ENCODE results near the gene SYCP2. TPM values are rescaled to one million over a fixed set of nuclear protein-coding genes. Genes with fewer than 3 reads are reported as not detected.
A peak's percentile ranks its signal among the peaks of the same experiment; 100 is the strongest.

The SYCP2 gene
- total RNA-seq, 1 donor from 2014 or later, result 1.2 TPM

DNA sequence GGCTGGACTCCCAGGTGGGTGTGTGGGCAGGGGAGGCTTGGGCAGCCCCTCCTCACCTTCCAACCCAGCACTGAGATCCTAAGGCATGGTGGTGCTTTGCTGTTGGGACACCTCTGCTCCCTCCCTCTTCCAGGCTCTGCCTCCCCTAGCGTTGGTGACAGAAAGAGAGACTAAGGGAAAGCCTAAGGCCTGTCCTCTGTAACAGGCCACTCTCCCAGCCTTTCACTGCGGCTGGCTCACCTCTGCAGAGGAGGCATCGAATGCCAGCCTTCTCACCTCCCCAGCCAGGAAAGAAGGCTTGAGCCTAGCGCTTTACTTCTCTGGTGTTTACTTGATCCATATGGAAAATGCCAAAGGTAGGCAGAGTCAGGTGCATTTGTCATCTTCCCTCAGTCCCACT lies 21.3 kb upstream of the SYCP2 start:
- H3K4me3 ChIP-seq (ENCODE audit: low read depth, low read length), result no peak overlapping the region
- TF ChIP-seq, protein P1, sequence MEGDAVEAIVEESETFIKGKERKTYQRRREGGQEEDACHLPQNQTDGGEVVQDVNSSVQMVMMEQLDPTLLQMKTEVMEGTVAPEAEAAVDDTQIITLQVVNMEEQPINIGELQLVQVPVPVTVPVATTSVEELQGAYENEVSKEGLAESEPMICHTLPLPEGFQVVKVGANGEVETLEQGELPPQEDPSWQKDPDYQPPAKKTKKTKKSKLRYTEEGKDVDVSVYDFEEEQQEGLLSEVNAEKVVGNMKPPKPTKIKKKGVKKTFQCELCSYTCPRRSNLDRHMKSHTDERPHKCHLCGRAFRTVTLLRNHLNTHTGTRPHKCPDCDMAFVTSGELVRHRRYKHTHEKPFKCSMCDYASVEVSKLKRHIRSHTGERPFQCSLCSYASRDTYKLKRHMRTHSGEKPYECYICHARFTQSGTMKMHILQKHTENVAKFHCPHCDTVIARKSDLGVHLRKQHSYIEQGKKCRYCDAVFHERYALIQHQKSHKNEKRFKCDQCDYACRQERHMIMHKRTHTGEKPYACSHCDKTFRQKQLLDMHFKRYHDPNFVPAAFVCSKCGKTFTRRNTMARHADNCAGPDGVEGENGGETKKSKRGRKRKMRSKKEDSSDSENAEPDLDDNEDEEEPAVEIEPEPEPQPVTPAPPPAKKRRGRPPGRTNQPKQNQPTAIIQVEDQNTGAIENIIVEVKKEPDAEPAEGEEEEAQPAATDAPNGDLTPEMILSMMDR (conservative IDR thresholded peaks at IDR 0.05; ENCODE audit: low read depth, low read length), result no peak
- DNase-seq (ENCODE audit: low read depth), result no peak

DNA sequence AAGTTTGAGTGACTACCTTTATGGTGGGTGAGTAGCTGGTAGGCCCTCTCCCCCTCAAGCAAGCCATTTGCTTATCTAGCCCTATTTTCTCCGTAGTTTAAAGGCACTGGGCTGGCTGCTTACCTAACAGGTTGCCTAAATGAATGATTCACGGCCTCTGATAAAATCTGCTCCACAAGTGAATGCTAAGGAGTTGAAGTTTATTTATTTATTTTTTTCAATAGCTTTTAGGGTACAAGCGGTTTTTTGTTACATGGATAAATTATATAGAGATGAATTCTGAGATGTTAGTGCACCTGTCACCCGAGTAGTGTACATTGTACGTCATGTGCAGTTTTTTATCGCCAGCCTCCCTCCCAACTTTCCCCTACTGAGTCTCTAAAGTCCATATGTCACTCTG lies 16.5 kb upstream of the SYCP2 start:
- DNase-seq (ENCODE audit: low read depth), result no peak
- TF ChIP-seq, protein P1 (conservative IDR thresholded peaks at IDR 0.05; ENCODE audit: low read depth, low read length), result no peak
- no peak overlapping the region for H3K4me3 ChIP-seq (ENCODE audit: low read depth, low read length)

DNA sequence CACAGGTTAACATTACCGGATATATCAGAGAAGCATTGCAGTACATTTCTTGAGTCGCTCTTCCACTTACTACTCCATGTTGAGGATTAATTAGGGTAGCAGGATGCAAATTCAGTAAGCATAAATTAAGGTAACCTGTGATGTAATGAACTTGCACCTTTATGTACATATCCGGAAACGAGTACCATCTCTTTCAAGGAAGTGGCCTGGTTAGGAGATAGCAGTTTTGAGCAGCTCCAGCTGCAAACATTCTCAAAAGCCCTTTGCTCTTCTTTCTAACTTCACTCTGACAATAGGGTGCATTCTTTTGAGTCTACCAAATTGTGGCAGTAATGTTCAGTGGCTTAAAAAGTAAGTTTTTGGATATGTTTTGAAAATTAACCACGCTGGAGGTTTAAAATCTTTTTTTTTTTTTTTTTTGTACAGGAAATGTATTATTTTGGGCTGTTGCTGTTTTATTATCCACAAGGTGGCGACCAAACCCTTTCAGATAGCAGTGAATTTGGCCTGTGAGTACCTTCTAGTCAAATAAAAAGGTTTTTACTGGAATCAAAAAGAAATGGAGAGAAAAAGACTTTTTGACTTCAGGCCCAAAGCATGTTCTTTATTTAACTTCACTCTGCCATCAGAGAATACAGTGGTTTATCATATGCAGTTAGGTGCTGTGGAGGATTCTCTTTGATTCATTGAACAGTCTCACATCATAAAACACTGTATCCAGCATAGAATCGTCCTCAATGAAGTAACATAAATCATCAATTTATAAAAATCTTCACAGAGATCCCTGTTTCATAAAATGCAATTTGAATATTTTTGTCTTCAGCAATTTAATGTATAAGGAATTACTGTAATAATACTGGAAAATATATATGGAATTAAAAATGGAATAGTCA lies 15.6 kb upstream of the SYCP2 start:
- DNase-seq (ENCODE audit: low read depth), result no peak
- no peak overlapping the region for H3K4me3 ChIP-seq (ENCODE audit: low read depth, low read length)
- TF ChIP-seq, protein P1 (conservative IDR thresholded peaks at IDR 0.05; ENCODE audit: low read depth, low read length), result peak; percentile 65

DNA sequence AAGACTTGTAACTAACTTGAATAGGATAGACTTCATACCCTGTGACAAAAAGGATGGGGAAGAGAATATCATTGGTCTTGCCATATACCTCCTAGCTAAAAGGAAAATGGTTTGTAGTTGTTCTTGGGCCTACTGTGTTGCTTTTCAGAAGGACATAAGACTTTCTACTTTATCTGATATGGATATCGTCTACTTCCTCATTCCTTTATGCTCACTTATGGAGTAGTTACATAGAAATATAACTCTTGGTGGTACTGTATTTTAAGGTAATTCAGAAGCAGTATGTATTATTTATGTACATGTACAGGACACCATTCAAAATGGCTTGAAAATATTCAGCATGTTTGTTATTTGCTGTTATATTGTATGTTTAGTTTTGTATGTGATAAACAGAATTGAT lies 14.8 kb upstream of the SYCP2 start:
- TF ChIP-seq, protein P1 (conservative IDR thresholded peaks at IDR 0.05; ENCODE audit: low read depth, low read length), result no peak
- no peak for DNase-seq (ENCODE audit: low read depth)
- no peak overlapping the region for H3K4me3 ChIP-seq (ENCODE audit: low read depth, low read length)

DNA sequence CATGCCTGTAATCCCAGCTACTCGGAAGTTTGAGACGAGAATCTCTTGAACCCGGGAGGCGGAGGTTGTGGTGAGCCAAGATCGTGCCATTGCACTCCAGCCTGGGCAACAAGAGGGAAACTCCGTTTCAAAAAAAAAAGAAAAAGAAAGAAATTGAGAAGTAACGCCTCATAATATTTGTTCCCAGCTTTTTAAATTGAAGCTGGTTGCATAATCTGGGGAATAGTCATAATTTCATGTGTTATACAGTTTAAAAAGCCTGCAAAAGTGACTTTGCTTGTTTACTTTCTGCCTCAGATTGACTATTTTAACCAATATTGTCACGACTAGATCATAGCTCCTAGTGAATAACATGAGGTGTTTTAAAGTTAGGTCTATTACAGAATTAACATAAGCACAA lies 13.9 kb upstream of the SYCP2 start:
- TF ChIP-seq, protein P1 (conservative IDR thresholded peaks at IDR 0.05; ENCODE audit: low read depth, low read length), result no peak
- no peak overlapping the region for H3K4me3 ChIP-seq (ENCODE audit: low read depth, low read length)
- no peak for DNase-seq (ENCODE audit: low read depth)

DNA sequence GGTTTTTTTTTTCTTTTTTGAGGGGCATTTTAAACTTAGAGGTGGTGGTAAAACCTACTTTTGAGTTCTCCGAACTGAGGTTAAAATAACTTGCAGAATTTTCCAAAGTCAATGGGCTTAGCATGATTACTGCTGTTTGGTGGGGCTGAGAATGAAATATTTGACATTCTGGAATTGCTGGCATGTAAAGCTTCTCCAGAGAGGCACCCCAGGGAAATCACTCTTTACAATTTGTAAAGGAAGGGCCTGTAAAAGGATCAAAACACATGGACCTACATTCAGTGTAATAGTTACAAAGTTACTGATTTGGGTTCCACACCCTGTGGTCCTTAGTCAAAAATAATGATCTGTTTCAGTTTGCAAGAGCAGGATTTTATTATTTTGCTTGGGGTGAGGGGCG lies 12.3 kb upstream of the SYCP2 start:
- TF ChIP-seq, protein P1 (conservative IDR thresholded peaks at IDR 0.05; ENCODE audit: low read depth, low read length), result no peak
- H3K4me3 ChIP-seq (ENCODE audit: low read depth, low read length), result no peak overlapping the region
- DNase-seq (ENCODE audit: low read depth), result no peak

DNA sequence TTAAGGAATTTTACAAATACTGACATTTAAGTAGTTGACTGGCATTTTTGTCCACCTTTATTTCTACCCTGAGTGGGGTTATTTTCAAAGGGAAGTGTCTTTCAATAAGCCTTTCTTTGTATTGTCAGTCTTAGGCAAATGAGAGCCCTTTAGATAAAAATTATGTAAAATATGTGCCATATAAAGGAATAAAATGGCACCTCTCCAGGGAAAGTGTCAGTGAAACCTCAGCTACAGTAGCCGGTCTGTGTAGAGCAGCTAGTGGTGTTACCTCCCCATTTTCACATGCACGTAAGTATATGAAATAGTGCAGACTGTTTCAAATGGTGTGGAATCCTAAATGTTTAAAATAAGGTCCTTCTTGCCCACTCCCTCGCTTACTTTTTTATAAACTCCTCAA lies 11.7 kb upstream of the SYCP2 start:
- DNase-seq (ENCODE audit: low read depth), result no peak
- H3K4me3 ChIP-seq (ENCODE audit: low read depth, low read length), result no peak overlapping the region
- TF ChIP-seq, protein P1 (conservative IDR thresholded peaks at IDR 0.05; ENCODE audit: low read depth, low read length), result no peak

Measured in epithelial cell of proximal tubule (primary cell).